Right lobe of liver (tissue), 4 donors: ENCODE results near the gene SVEP1.

Source experiments
- POLR2A ChIP-seq: fragments of 450-650 bp; IDR thresholded peaks from one replicate; pipeline ENCODE4 v1.6.1; 2017; ENCODE audit warnings: antibody characterized with exemption, mild to moderate bottlenecking
- TF ChIP-seq, protein P1 (sequence below), 4 donors: fragments of 200-600 bp in 3 of 4; fragments of 450-650 bp in 1 of 4; IDR thresholded peaks; one replicate each; pipeline versions ENCODE4 v1.5.1 to v1.8.0; 2016 to 2022; ENCODE audit warnings: antibody characterized with exemption in 4 of 4, mild to moderate bottlenecking in 2 of 4
- donor health status: DM: no; HTN: no; CAD: no.
- donor health status: DM: no; HTN: no; CAD: no.
- donor health status: DM: no; HTN: yes; CAD: no.

- TF ChIP-seq, protein P1, sequence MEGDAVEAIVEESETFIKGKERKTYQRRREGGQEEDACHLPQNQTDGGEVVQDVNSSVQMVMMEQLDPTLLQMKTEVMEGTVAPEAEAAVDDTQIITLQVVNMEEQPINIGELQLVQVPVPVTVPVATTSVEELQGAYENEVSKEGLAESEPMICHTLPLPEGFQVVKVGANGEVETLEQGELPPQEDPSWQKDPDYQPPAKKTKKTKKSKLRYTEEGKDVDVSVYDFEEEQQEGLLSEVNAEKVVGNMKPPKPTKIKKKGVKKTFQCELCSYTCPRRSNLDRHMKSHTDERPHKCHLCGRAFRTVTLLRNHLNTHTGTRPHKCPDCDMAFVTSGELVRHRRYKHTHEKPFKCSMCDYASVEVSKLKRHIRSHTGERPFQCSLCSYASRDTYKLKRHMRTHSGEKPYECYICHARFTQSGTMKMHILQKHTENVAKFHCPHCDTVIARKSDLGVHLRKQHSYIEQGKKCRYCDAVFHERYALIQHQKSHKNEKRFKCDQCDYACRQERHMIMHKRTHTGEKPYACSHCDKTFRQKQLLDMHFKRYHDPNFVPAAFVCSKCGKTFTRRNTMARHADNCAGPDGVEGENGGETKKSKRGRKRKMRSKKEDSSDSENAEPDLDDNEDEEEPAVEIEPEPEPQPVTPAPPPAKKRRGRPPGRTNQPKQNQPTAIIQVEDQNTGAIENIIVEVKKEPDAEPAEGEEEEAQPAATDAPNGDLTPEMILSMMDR (IDR thresholded peaks at IDR 0.05) = no peak
- TF ChIP-seq POLR2A = no peak
Measured at GRCh38 chr9:110432253-110432652, 147.3 kb downstream of the SVEP1 start.
